ENCODE results near the gene ZNF778. TPM values are rescaled to one million over a fixed set of nuclear protein-coding genes. Genes with fewer than 3 reads are reported as not detected.
A peak's percentile ranks its signal among the peaks of the same experiment; 100 is the strongest.

The ZNF778 gene
- total RNA-seq, 1 experiment from 2014 or later, result 31.2 TPM

DNA sequence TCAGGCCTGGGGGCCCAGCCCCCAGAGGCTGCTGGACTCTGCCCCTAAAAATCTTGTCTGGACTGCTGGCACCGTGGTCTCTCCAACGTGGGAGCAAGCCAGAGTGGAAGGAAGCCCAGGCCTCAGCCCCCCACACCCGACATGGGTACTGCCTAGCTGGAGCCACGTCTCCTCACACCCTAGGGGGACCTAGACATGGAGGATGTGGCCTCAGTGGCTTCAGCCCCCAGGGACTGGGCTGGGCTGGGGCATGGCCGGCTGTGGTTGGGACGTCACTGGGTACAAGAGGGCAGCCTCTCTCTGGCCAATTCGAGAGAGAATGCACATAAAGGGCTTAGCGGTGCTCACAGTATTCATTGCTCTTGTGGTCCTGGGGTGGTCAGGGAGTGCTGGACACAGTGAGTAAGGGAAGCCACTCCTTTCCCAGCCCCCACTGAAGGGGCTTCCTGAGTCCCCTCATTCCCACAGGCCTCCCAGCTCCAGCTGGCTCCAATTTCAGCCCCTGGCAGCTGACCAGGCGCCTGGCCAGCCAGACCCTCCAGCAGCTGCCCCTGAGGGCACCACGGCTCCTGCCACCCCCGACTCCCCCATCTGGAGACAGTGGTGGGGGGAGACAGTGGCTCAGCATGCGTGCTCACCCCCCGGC is 44.9 kb upstream of the ZNF778 start:
- Mint-ChIP-seq H3K4me1 (peaks cover 14% of the 10 kb centered on the region), H3K9me3 (no peaks in the 10 kb centered on the region), H3K27ac (no peak overlapping the region), H3K36me3 (no peaks in the 10 kb centered on the region), H3K4me3 (no peak overlapping the region), H3K27me3 (ENCODE audit: low read depth) (peaks cover 6% of the 10 kb centered on the region; the same call in 1 of the 2 replicates)
- ATAC-seq, result no peak
- ChIA-PET POLR2A (interaction anchor here (1.6 kb wide), 1 partner anchor 27 kb away, joined by 4 read pairs; no protein-coding TSS in a partner anchor), CTCF (interaction anchor here (1.6 to 2.8 kb wide), 3 partner anchors 11 to 360 kb away, joined by 6 to 14 read pairs (median 9); partner anchors contain the start of gene APRT)
- no peak for DNase-seq (ENCODE audit: low spot score)
- no peak for TF ChIP-seq FOXK1 (CRISPR knock-in tag; IDR thresholded peaks at IDR 0.05)
- no peak for TF ChIP-seq ETV6 (CRISPR knock-in tag; IDR thresholded peaks at IDR 0.05)
- TF ChIP-seq SMAD4 (CRISPR knock-in tag; IDR thresholded peaks at IDR 0.05), result no peak
- TF ChIP-seq ZNF263 (CRISPR knock-in tag; IDR thresholded peaks at IDR 0.05; ENCODE audit: low read depth), result no peak
- no peak for TF ChIP-seq OVOL2 (CRISPR knock-in tag; IDR thresholded peaks at IDR 0.05; ENCODE audit: borderline replicate concordance)
- TF ChIP-seq ATF1 (CRISPR knock-in tag; IDR thresholded peaks at IDR 0.05), result no peak
- TF ChIP-seq, protein P1, sequence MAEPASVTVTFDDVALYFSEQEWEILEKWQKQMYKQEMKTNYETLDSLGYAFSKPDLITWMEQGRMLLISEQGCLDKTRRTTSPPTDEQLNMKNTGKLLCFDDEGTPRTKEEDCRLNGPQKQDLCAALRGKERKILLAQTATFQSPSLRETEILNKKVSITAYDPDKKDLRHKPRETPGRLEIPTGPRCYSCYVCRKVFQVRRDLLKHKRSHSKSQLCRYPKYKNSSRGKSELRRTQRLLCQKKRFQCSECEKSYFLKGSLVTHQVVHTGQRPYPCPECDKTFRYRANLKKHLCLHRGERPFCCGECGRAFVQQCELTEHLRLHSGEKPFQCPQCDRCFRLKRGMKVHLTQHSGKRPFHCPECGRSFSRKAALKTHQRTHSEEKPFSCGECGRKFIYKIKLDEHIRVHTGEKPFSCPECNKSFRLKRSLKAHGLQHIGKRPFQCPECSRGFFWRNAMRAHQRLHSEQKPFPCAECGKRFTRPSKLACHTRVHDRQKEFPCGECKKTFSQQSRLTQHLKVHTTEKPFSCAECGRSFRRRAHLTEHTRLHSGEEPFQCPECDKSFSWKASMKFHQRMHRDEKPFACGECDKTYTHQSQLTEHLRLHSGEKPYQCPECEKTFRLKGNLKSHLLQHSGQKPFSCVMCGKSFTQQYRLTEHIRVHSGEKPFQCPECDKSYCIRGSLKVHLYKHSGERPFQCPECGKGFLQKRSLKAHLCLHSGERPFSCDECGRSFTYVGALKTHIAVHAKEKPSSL (CRISPR knock-in tag; conservative IDR thresholded peaks at IDR 0.05), result no peak
- no peak for TF ChIP-seq ZNF219 (CRISPR knock-in tag; IDR thresholded peaks at IDR 0.05; ENCODE audit: borderline replicate concordance)
- no peak for TF ChIP-seq MXD4 (CRISPR knock-in tag; IDR thresholded peaks at IDR 0.05; ENCODE audit: borderline replicate concordance)
- TF ChIP-seq CDX4 (CRISPR knock-in tag; IDR thresholded peaks at IDR 0.05; ENCODE audit: borderline replicate concordance), result no peak
- no peak for TF ChIP-seq TCF7 (CRISPR knock-in tag; IDR thresholded peaks at IDR 0.05; ENCODE audit: low read depth)
- TF ChIP-seq IRF1 (CRISPR knock-in tag; IDR thresholded peaks at IDR 0.05), result no peak
- TF ChIP-seq JAZF1 (CRISPR knock-in tag; IDR thresholded peaks at IDR 0.05), result no peak
- TF ChIP-seq ZMAT4 (CRISPR knock-in tag; IDR thresholded peaks at IDR 0.05), result no peak
- TF ChIP-seq ZNF396 (CRISPR knock-in tag; IDR thresholded peaks at IDR 0.05; ENCODE audit: borderline replicate concordance), result no peak
- TF ChIP-seq, protein P2, sequence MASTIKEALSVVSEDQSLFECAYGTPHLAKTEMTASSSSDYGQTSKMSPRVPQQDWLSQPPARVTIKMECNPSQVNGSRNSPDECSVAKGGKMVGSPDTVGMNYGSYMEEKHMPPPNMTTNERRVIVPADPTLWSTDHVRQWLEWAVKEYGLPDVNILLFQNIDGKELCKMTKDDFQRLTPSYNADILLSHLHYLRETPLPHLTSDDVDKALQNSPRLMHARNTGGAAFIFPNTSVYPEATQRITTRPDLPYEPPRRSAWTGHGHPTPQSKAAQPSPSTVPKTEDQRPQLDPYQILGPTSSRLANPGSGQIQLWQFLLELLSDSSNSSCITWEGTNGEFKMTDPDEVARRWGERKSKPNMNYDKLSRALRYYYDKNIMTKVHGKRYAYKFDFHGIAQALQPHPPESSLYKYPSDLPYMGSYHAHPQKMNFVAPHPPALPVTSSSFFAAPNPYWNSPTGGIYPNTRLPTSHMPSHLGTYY (CRISPR knock-in tag; IDR thresholded peaks at IDR 0.05), result no peak
- TF ChIP-seq EMX1 (CRISPR knock-in tag; IDR thresholded peaks at IDR 0.05), result no peak
- TF ChIP-seq MYBL2 (CRISPR knock-in tag; IDR thresholded peaks at IDR 0.05), result no peak

DNA sequence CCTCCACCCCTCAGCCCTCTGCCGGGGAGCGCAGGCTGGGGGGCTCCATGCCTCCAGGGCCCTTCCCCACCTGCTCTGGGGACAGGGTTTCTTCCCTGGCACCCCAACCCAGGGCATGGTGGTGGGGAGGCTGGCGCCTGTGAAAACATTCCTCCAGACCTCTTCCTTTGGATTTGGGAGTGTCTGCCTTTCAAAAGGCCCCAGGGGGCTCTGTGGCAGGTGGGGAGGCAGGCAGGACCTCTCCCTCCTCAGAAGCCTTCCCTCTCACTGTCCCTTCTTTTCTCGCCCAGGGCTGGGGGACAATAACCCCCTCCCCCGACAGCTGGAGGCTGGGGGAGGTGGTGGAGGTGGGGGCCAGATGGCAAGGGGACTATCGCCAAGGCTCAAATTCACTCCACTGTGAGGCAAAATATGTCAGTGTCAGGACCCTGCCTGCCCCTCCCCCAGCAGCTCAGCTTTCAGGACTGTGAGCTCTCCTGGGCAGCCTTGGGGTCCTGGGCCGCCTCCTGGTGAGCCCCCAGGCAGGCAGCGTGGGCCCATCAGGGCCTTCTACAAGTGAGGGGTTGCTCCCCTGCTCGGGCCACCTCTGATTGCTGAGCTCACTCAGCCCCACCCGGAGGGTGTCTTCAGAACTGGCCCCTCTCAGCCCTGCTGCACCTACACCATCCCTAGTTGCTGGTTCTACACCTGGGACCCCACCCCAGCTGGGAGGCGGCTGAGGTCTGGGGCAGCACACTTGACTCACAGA is 44.2 kb upstream of the ZNF778 start:
- H3K9me3 Mint-ChIP-seq, result no peaks in the 10 kb centered on the region
- ATAC-seq, result no peak
- H3K36me3 Mint-ChIP-seq, result no peaks in the 10 kb centered on the region
- H3K27ac Mint-ChIP-seq, result no peak overlapping the region
- POLR2A ChIA-PET, result interaction anchor here (1.6 kb wide), 1 partner anchor 26 kb away, joined by 4 read pairs; no protein-coding TSS in a partner anchor
- H3K4me3 Mint-ChIP-seq, result peak overlapping the region; percentile 20; the same call in 1 of the 2 replicates
- peaks cover 12% of the 10 kb centered on the region for H3K4me1 Mint-ChIP-seq
- DNase-seq (ENCODE audit: low spot score), result no peak
- peaks cover 6% of the 10 kb centered on the region; the same call in 1 of the 2 replicates for H3K27me3 Mint-ChIP-seq (ENCODE audit: low read depth)
- CTCF ChIA-PET, result interaction anchor here (1.0 to 2.8 kb wide), 7 partner anchors 11 to 436 kb away, joined by 3 to 14 read pairs (median 6); partner anchors contain the start of gene APRT
- TF ChIP-seq ATF3 (CRISPR knock-in tag; conservative IDR thresholded peaks at IDR 0.05) (no peak), ZNF532 (CRISPR knock-in tag; IDR thresholded peaks at IDR 0.05; ENCODE audit: borderline replicate concordance) (no peak), SMAD4 (CRISPR knock-in tag; IDR thresholded peaks at IDR 0.05) (no peak), USF2 (CRISPR knock-in tag; IDR thresholded peaks at IDR 0.05) (no peak)
- TF ChIP-seq, protein P3, sequence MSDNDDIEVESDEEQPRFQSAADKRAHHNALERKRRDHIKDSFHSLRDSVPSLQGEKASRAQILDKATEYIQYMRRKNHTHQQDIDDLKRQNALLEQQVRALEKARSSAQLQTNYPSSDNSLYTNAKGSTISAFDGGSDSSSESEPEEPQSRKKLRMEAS (CRISPR knock-in tag; IDR thresholded peaks at IDR 0.05), result no peak
